GM20000 (cell line): ENCODE measurements around the gene DOCK10.

Source experiments
- DNase-seq: peaks from one replicate; pipeline ENCODE4 v3.0.0; 2012; ENCODE audit warnings: low spot score
- CTCF ChIP-seq: IDR thresholded peaks from 2 replicates; pipeline ENCODE4 v1.5.1; 2012; ENCODE audit warnings: mild to moderate bottlenecking, control low read depth; ENCODE audit errors: extremely low read depth, missing control alignments

The DOCK10 gene

GRCh38 chr2:224969095-224969494 lies 73.2 kb downstream of the DOCK10 start:
- no peak for TF ChIP-seq CTCF
- no peak for DNase-seq

- no peak for TF ChIP-seq CTCF
- no peak for DNase-seq
These were observed 74.2 kb downstream of the DOCK10 start for GRCh38 chr2:224968051-224968450.

- no peak for TF ChIP-seq CTCF
- DNase-seq = no peak
These were observed 75.7 kb downstream of the DOCK10 start for GRCh38 chr2:224966613-224967012.

GRCh38 chr2:224959556-224959955 lies 82.7 kb downstream of the DOCK10 start:
- DNase-seq = no peak
- TF ChIP-seq CTCF = no peak

- no peak for TF ChIP-seq CTCF
- no peak for DNase-seq
These were observed 83.4 kb downstream of the DOCK10 start for GRCh38 chr2:224958873-224959272.

GRCh38 chr2:224958462-224958857 lies 83.8 kb downstream of the DOCK10 start:
- TF ChIP-seq CTCF = no peak
- no peak for DNase-seq

GRCh38 chr2:224957540-224958461 lies 84.5 kb downstream of the DOCK10 start:
- no peak for TF ChIP-seq CTCF
- DNase-seq = peak; percentile 62
